Mononuclear cell (primary cell): ENCODE data around the gene SI. TPM values are rescaled to one million over a fixed set of nuclear protein-coding genes. Genes with fewer than 3 reads are reported as not detected.

Experiments used
- total RNA-seq: library from RNA; depleted of rRNA; stranded (reverse); fragments of >200 nt; gene quantifications from one replicate; pipeline ENCODE4 v1.2.3, GENCODE V29; 2012

SI gene
- total RNA-seq, 1 donor, result not detected

Other genes with a start within 250 kb of the SI start
- not detected for gene SLITRK3, start 117.9 kb upstream of the SI start, total RNA-seq